ENCODE measurements around the gene SPSB3.

- TF ChIP-seq CTCF (IDR thresholded peaks at IDR 0.05) (peak; percentile 48 to 82 (median 70)), POLR2A (IDR thresholded peaks at IDR 0.05) (peak in 1 of 2 donors; percentile 65)
Observed at GRCh38 chr16:1772908-1773702, 9.3 kb downstream of the SPSB3 start, which contains the start of gene MRPS34.
